Stimulated activated CD8-positive, alpha-beta memory T cell treated with anti-CD3 and anti-CD28 coated beads, Interleukin-12 subunit alpha, Interleukin-12 subunit beta, amount 100 ng/mL, for 1 hour (primary cell): ENCODE results near the gene NAV2.

Source experiments
- DNase-seq: peaks from one replicate; pipeline ENCODE4 v3.0.0-alpha.2; 2020; ENCODE audit warnings: low read depth

NAV2 gene

GRCh38 chr11:20159466-20160381 is 447.1 kb downstream of the NAV2 start:
- DNase-seq = no peak

GRCh38 chr11:20160425-20161229 is 448.0 kb downstream of the NAV2 start, which contains the start of gene DBX1:
DBX1 (minus strand) TSS chr11:20160475; CDS start chr11:20160324, 151 bp downstream.
- no peak for DNase-seq

- DNase-seq = no peak
Observed at GRCh38 chr11:20161230-20161918, 448.7 kb downstream of the NAV2 start.

GRCh38 chr11:20161923-20162744 is 449.5 kb downstream of the NAV2 start:
- no peak for DNase-seq

- no peak for DNase-seq
Observed at GRCh38 chr11:20162824-20163782, 450.5 kb downstream of the NAV2 start.

GRCh38 chr11:20163783-20164481 is 451.3 kb downstream of the NAV2 start:
- no peak for DNase-seq
